LHCN-M2 (cell line): ENCODE measurements around the gene IL21R. TPM values are rescaled to one million over a fixed set of nuclear protein-coding genes. Genes with fewer than 3 reads are reported as not detected.
A peak's percentile ranks its signal among the peaks of the same experiment; 100 is the strongest.

ENCODE experiments used
- DNase-seq: peaks from one replicate; pipeline ENCODE4 v3.0.0-alpha.2; 2012; ENCODE audit warnings: low read depth
- total RNA-seq: library from RNA; depleted of rRNA; stranded (reverse); fragments of >200 nt; gene quantifications from 2 replicates; pipeline ENCODE4 v1.2.3, GENCODE V29; 2014

Gene IL21R
- total RNA-seq, 1 experiment from 2014 or later = 5.6 TPM

- DNase-seq = no peak
Observed at GRCh38 chr16:27462846-27463682, 61.1 kb downstream of the IL21R start.

- no peak for DNase-seq
Observed at GRCh38 chr16:27463741-27464591, 62.0 kb downstream of the IL21R start.

GRCh38 chr16:27464626-27465482 is 62.9 kb downstream of the IL21R start:
- no peak for DNase-seq

- DNase-seq = peak; percentile 57
Observed at GRCh38 chr16:27465483-27465879, 63.5 kb downstream of the IL21R start.

- DNase-seq = no peak
Observed at GRCh38 chr16:27468941-27469531, 67.1 kb downstream of the IL21R start.

GRCh38 chr16:27470567-27471431 is 68.8 kb downstream of the IL21R start:
- DNase-seq = peak; percentile 96

- DNase-seq = no peak
Observed at GRCh38 chr16:27471661-27472060, 69.7 kb downstream of the IL21R start.

GRCh38 chr16:27472091-27473020 is 70.4 kb downstream of the IL21R start:
- peak; percentile 52 for DNase-seq

GRCh38 chr16:27473101-27473900 is 71.3 kb downstream of the IL21R start:
- no peak for DNase-seq

- no peak for DNase-seq
Observed at GRCh38 chr16:27474041-27474440, 72.1 kb downstream of the IL21R start.

- DNase-seq = no peak
Observed at GRCh38 chr16:27474921-27475320, 72.9 kb downstream of the IL21R start.

- peak; percentile 89 for DNase-seq
Observed at GRCh38 chr16:27475561-27475960, 73.6 kb downstream of the IL21R start.

GRCh38 chr16:27476240-27476639 is 74.3 kb downstream of the IL21R start:
- no peak for DNase-seq

- no peak for DNase-seq
Observed at GRCh38 chr16:27480761-27481160, 78.8 kb downstream of the IL21R start.

- no peak for DNase-seq
Observed at GRCh38 chr16:27481282-27481934, 79.4 kb downstream of the IL21R start.

GRCh38 chr16:27482397-27483087 is 80.6 kb downstream of the IL21R start:
- peak; percentile 16 for DNase-seq

GRCh38 chr16:27483088-27483437 is 81.1 kb downstream of the IL21R start:
- no peak for DNase-seq
